Measurements from ENCODE around the gene PAPOLG.

DNA sequence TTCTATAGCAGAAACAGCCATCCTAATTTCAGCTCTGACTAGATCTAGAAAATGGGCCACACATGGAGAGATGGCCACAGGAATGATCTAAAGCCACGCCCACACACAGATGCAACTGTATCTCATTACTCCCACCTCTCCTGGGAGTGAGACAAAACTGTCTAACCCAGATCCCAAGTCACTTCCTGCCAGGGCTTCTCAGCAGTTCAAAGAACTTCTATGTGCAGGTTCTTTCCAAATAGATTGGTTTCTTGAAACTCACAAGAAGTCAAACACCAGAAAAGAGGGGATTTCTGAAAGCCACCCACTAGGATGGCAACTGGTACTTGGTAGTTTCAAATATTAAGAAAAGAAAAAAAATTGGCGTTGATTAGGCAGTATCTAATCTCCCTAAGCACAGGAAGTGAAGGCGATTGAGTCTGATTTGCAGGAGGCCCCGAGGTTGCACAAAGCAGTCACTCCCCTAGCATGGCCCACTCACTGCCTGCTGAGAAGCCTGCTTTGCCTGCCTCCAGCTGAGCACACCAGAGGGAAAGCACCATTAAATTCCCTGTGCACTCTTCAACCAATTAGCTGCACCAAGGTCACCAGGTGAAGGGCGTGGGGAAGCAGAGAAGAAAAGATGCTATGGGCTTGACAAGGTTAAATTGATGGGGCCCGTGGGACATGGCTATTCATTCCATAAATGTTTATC lies 51.1 kb downstream of the PAPOLG start:
- TF ChIP-seq, protein P1, sequence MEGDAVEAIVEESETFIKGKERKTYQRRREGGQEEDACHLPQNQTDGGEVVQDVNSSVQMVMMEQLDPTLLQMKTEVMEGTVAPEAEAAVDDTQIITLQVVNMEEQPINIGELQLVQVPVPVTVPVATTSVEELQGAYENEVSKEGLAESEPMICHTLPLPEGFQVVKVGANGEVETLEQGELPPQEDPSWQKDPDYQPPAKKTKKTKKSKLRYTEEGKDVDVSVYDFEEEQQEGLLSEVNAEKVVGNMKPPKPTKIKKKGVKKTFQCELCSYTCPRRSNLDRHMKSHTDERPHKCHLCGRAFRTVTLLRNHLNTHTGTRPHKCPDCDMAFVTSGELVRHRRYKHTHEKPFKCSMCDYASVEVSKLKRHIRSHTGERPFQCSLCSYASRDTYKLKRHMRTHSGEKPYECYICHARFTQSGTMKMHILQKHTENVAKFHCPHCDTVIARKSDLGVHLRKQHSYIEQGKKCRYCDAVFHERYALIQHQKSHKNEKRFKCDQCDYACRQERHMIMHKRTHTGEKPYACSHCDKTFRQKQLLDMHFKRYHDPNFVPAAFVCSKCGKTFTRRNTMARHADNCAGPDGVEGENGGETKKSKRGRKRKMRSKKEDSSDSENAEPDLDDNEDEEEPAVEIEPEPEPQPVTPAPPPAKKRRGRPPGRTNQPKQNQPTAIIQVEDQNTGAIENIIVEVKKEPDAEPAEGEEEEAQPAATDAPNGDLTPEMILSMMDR (IDR thresholded peaks at IDR 0.05), result no peak
- TF ChIP-seq POLR2AphosphoS5 (IDR thresholded peaks at IDR 0.05), result no peak
- TF ChIP-seq POLR2A (IDR thresholded peaks at IDR 0.05), result no peak

Data from stomach (tissue), 4 donors.